CD1c-positive myeloid dendritic cell (primary cell): Measurements from ENCODE around the gene ODF4.

Source experiments
- DNase-seq: peaks from one replicate; pipeline ENCODE4 v3.0.0-alpha.2; 2016; ENCODE audit errors: extremely low spot score

Gene ODF4

GRCh38 chr17:8339540-8339939 is at the start of gene ODF4:
Gene ODF4 (plus strand): TSS chr17:8339840. CDS start chr17:8340052, 212 bp downstream.
- DNase-seq: no peak

GRCh38 chr17:8290043-8290442 is 49.6 kb upstream of the ODF4 start:
- no peak for DNase-seq

GRCh38 chr17:8292639-8293395 is 46.8 kb upstream of the ODF4 start:
- peak; percentile 78 for DNase-seq

- no peak for DNase-seq
Observed at GRCh38 chr17:8294361-8294760, 45.3 kb upstream of the ODF4 start.

GRCh38 chr17:8294814-8295316 is 44.8 kb upstream of the ODF4 start:
- DNase-seq: no peak

GRCh38 chr17:8300226-8300625 is 39.4 kb upstream of the ODF4 start:
- DNase-seq: no peak

GRCh38 chr17:8300627-8301242 is 38.9 kb upstream of the ODF4 start:
- peak; percentile 79 for DNase-seq

GRCh38 chr17:8310601-8311123 is 29.0 kb upstream of the ODF4 start:
- DNase-seq: no peak

- peak; percentile 22 for DNase-seq
Observed at GRCh38 chr17:8311131-8311790, 28.4 kb upstream of the ODF4 start.

GRCh38 chr17:8312251-8312650 is 27.4 kb upstream of the ODF4 start:
- DNase-seq: no peak

- DNase-seq: no peak
Observed at GRCh38 chr17:8312726-8313600, 26.7 kb upstream of the ODF4 start.

- DNase-seq: no peak
Observed at GRCh38 chr17:8314797-8315763, 24.6 kb upstream of the ODF4 start.

GRCh38 chr17:8315764-8316217 is 23.8 kb upstream of the ODF4 start:
- DNase-seq: no peak

GRCh38 chr17:8318010-8318935 is 21.4 kb upstream of the ODF4 start:
- no peak for DNase-seq

GRCh38 chr17:8320262-8320661 is 19.4 kb upstream of the ODF4 start:
- no peak for DNase-seq

- DNase-seq: no peak
Observed at GRCh38 chr17:8320990-8321389, 18.6 kb upstream of the ODF4 start.

- no peak for DNase-seq
Observed at GRCh38 chr17:8322061-8322460, 17.6 kb upstream of the ODF4 start.

- DNase-seq: no peak
Observed at GRCh38 chr17:8324132-8324531, 15.5 kb upstream of the ODF4 start.

GRCh38 chr17:8324923-8325322 is 14.7 kb upstream of the ODF4 start:
- DNase-seq: peak; percentile 59
